ENCODE measurements around the gene ANAPC2.

- TF ChIP-seq CTCF (IDR thresholded peaks at IDR 0.05) (no peak), POLR2A (IDR thresholded peaks at IDR 0.05) (no peak)
These were observed 23.0 kb downstream of the ANAPC2 start for GRCh38 chr9:137165250-137165836.

Measured in esophagus squamous epithelium (tissue), 4 donors.